WTC11 (cell line): ENCODE measurements around the gene ANKRD33B. TPM values are rescaled to one million over a fixed set of nuclear protein-coding genes. Genes with fewer than 3 reads are reported as not detected.

ENCODE experiments used
- ATAC-seq: fragments of 200-7000 bp; cut with Tn5 transposase; 2 replicates; pipeline ENCODE4 v1.10.0; 2021; ENCODE audit warnings: mild to moderate bottlenecking, moderate library complexity
- CTCF ChIA-PET: fragments of 300-600 bp; sonication (Branson Sonifier 250); formaldehyde crosslinking; loops from one replicate; lab custom pipeline; 2021; ENCODE audit warnings: antibody characterized with exemption; lab: Charles Lee
- POLR2A ChIA-PET: fragments of 350-600 bp; sonication (Branson Sonifier 250); formaldehyde crosslinking; loops from one replicate; lab custom pipeline; 2021; ENCODE audit warnings: antibody characterized with exemption; lab: Charles Lee
- DNase-seq: peaks from one replicate; pipeline ENCODE4 v3.0.0; 2021; ENCODE audit warnings: low spot score
- H3K27ac Mint-ChIP-seq: 2 replicates; pipeline ENCODE4 v1.8.0; 2021; ENCODE audit warnings: mixed read lengths
- H3K27me3 Mint-ChIP-seq: 2 replicates; pipeline ENCODE4 v1.8.0; 2021; ENCODE audit warnings: low read depth, mild to moderate bottlenecking, moderate library complexity, mixed read lengths
- H3K36me3 Mint-ChIP-seq: 2 replicates; pipeline ENCODE4 v1.8.0; 2021; ENCODE audit warnings: mixed read lengths
- H3K4me1 Mint-ChIP-seq: 2 replicates; pipeline ENCODE4 v1.8.0; 2022; ENCODE audit warnings: mixed read lengths
- H3K4me3 Mint-ChIP-seq: 2 replicates; pipeline ENCODE4 v1.8.0; 2021; ENCODE audit warnings: mild to moderate bottlenecking, moderate library complexity, mixed read lengths
- H3K9me3 Mint-ChIP-seq: 2 replicates; pipeline ENCODE4 v1.8.0; 2021; ENCODE audit warnings: mixed read lengths
- ATF1 ChIP-seq: sonication (generic); formaldehyde crosslinking; IDR thresholded peaks from 2 replicates; pipeline ENCODE4 v1.8.1; 2023; ENCODE audit warnings: mild to moderate bottlenecking, moderate library complexity, missing genetic modification reagents
- ATF3 ChIP-seq: sonication (generic); formaldehyde crosslinking; conservative IDR thresholded peaks from 2 replicates; pipeline ENCODE4 v1.8.1; 2022; ENCODE audit warnings: mild to moderate bottlenecking, missing genetic modification reagents
- ATF6 ChIP-seq: sonication (generic); formaldehyde crosslinking; IDR thresholded peaks from 2 replicates; pipeline ENCODE4 v1.8.1; 2023; ENCODE audit warnings: mild to moderate bottlenecking, missing genetic modification reagents
- CDX4 ChIP-seq: fragments of 250-450 bp; sonication (Bioruptor Pico); IDR thresholded peaks from 2 replicates; pipeline ENCODE4 v1.9.0; 2021; ENCODE audit warnings: moderate library complexity, mild to moderate bottlenecking, inconsistent platforms, borderline replicate concordance
- E2F1 ChIP-seq: sonication (generic); formaldehyde crosslinking; IDR thresholded peaks from 2 replicates; pipeline ENCODE4 v1.8.0; 2022; ENCODE audit warnings: mild to moderate bottlenecking, missing genetic modification reagents
- ERG ChIP-seq: fragments of 250-450 bp; sonication (Bioruptor Pico); IDR thresholded peaks from 2 replicates; pipeline ENCODE4 v1.8.0; 2021; ENCODE audit warnings: mild to moderate bottlenecking
- ETV6 ChIP-seq: sonication (generic); formaldehyde crosslinking; IDR thresholded peaks from 2 replicates; pipeline ENCODE4 v1.8.1; 2022; ENCODE audit warnings: mild to moderate bottlenecking, missing genetic modification reagents
- GTF2I ChIP-seq: fragments of 250-450 bp; sonication (Bioruptor Pico); conservative IDR thresholded peaks from 2 replicates; pipeline ENCODE4 v1.4.0; 2021; ENCODE audit warnings: mild to moderate bottlenecking
- HMGA2 ChIP-seq: fragments of 250-450 bp; sonication (Bioruptor Pico); IDR thresholded peaks from 2 replicates; pipeline ENCODE4 v1.4.0; 2021; ENCODE audit warnings: mild to moderate bottlenecking, moderate library complexity
- KAT7 ChIP-seq: sonication (generic); formaldehyde crosslinking; IDR thresholded peaks from 2 replicates; pipeline ENCODE4 v1.8.1; 2023; ENCODE audit warnings: missing genetic modification reagents, mild to moderate bottlenecking, borderline replicate concordance
- MAX ChIP-seq: sonication (generic); formaldehyde crosslinking; IDR thresholded peaks from 2 replicates; pipeline ENCODE4 v1.8.0; 2022; ENCODE audit warnings: mild to moderate bottlenecking, missing genetic modification reagents
- MLX ChIP-seq: sonication (generic); formaldehyde crosslinking; IDR thresholded peaks from 2 replicates; pipeline ENCODE4 v1.8.1; 2023; ENCODE audit warnings: mild to moderate bottlenecking, missing genetic modification reagents, moderate library complexity
- MYBL2 ChIP-seq: sonication (generic); formaldehyde crosslinking; IDR thresholded peaks from 2 replicates; pipeline ENCODE4 v1.8.1; 2023; ENCODE audit warnings: mild to moderate bottlenecking, moderate library complexity, missing genetic modification reagents
- NFATC4 ChIP-seq: fragments of 250-450 bp; sonication (Bioruptor Pico); IDR thresholded peaks from 2 replicates; pipeline ENCODE4 v1.9.0; 2021; ENCODE audit warnings: mild to moderate bottlenecking
- NFE2L1 ChIP-seq: sonication (generic); formaldehyde crosslinking; IDR thresholded peaks from 2 replicates; pipeline ENCODE4 v1.8.1; 2023; ENCODE audit warnings: missing genetic modification reagents
- NR2C2 ChIP-seq: sonication (generic); formaldehyde crosslinking; IDR thresholded peaks from 2 replicates; pipeline ENCODE4 v1.8.0; 2022; ENCODE audit warnings: mild to moderate bottlenecking, missing genetic modification reagents
- NR3C1 ChIP-seq: sonication (generic); formaldehyde crosslinking; conservative IDR thresholded peaks from 2 replicates; pipeline ENCODE4 v1.8.1; 2023; ENCODE audit warnings: low read depth, mild to moderate bottlenecking, missing genetic modification reagents
- OVOL2 ChIP-seq: fragments of 250-450 bp; sonication (Bioruptor Pico); IDR thresholded peaks from 2 replicates; pipeline ENCODE4 v1.9.0; 2021; ENCODE audit warnings: mild to moderate bottlenecking, borderline replicate concordance
- PREB ChIP-seq: sonication (generic); formaldehyde crosslinking; IDR thresholded peaks from 2 replicates; pipeline ENCODE4 v1.8.1; 2022; ENCODE audit warnings: mild to moderate bottlenecking, missing genetic modification reagents, moderate library complexity, borderline replicate concordance
- TEAD1 ChIP-seq: sonication (generic); formaldehyde crosslinking; IDR thresholded peaks from 2 replicates; pipeline ENCODE4 v1.8.0; 2022; ENCODE audit warnings: mild to moderate bottlenecking, missing genetic modification reagents
- ZBTB21 ChIP-seq: sonication (generic); formaldehyde crosslinking; IDR thresholded peaks from 2 replicates; pipeline ENCODE4 v1.8.1; 2023; ENCODE audit warnings: mild to moderate bottlenecking, missing genetic modification reagents, borderline replicate concordance
- ZNF219 ChIP-seq: sonication (generic); formaldehyde crosslinking; IDR thresholded peaks from 2 replicates; pipeline ENCODE4 v1.8.0; 2023; ENCODE audit warnings: missing genetic modification reagents, mild to moderate bottlenecking, borderline replicate concordance
- ZSCAN18 ChIP-seq: fragments of 250-450 bp; sonication (Bioruptor Pico); IDR thresholded peaks from 2 replicates; pipeline ENCODE4 v2.1.2; 2022; ENCODE audit warnings: mild to moderate bottlenecking, moderate library complexity
- total RNA-seq: library from RNA; stranded (reverse); gene quantifications from 3 replicates; pipeline ENCODE4 v1.2.3, GENCODE V29; 2021

The ANKRD33B gene
- total RNA-seq, 1 experiment from 2014 or later: 9.2 TPM

- TF ChIP-seq CDX4 (CRISPR knock-in tag) (no peak), PREB (CRISPR knock-in tag) (no peak), NFE2L1 (CRISPR knock-in tag) (no peak), TEAD1 (no peak)
Observed at GRCh38 chr5:10591159-10591558, 27.3 kb downstream of the ANKRD33B start (continued).

- no peak for TF ChIP-seq ZBTB21 (CRISPR knock-in tag)
- no peak for TF ChIP-seq MYBL2 (CRISPR knock-in tag)
- no peak for TF ChIP-seq GTF2I (CRISPR knock-in tag)
- no peak for TF ChIP-seq ERG (CRISPR knock-in tag)
- no peak for TF ChIP-seq ATF3 (CRISPR knock-in tag)
- TF ChIP-seq ATF6 (CRISPR knock-in tag): no peak
- no peak for TF ChIP-seq HMGA2 (CRISPR knock-in tag)
- no peak for TF ChIP-seq ZSCAN18 (CRISPR knock-in tag)
- Mint-ChIP-seq H3K27ac (no peak overlapping the region), H3K27me3 (no peaks in the 10 kb centered on the region; the same call in 1 of the 2 replicates), H3K36me3 (no peaks in the 10 kb centered on the region), H3K4me3 (no peak overlapping the region), H3K9me3 (peaks cover 14% of the 10 kb centered on the region), H3K4me1 (peaks cover 41% of the 10 kb centered on the region)
- no peak for DNase-seq
- ATAC-seq: no peak
- CTCF ChIA-PET: interaction anchor here (1.1 to 3.7 kb wide), 2 partner anchors 35 to 98 kb away, joined by 3 to 16 read pairs; no protein-coding TSS in a partner anchor
- POLR2A ChIA-PET: no interaction called here
Observed at GRCh38 chr5:10591966-10592365, 28.1 kb downstream of the ANKRD33B start.

- POLR2A ChIA-PET: interaction anchor here (0.9 kb wide), 1 partner anchor 42 kb away, joined by 4 read pairs; no protein-coding TSS in a partner anchor
- no peak overlapping the region for H3K27ac Mint-ChIP-seq
- ATAC-seq (no peak), DNase-seq (no peak)
- CTCF ChIA-PET: interaction anchor here (1.1 to 3.7 kb wide), 3 partner anchors 35 to 139 kb away, joined by 3 to 16 read pairs (median 5); no protein-coding TSS in a partner anchor
- H3K27me3 Mint-ChIP-seq: no peaks in the 10 kb centered on the region; the same call in 1 of the 2 replicates
- H3K4me1 Mint-ChIP-seq: peaks cover 41% of the 10 kb centered on the region
- H3K9me3 Mint-ChIP-seq: peaks cover 19% of the 10 kb centered on the region
- H3K4me3 Mint-ChIP-seq: no peak overlapping the region
- H3K36me3 Mint-ChIP-seq: no peaks in the 10 kb centered on the region
- no peak for TF ChIP-seq KAT7 (CRISPR knock-in tag)
- no peak for TF ChIP-seq OVOL2
- TF ChIP-seq ZNF219 (CRISPR knock-in tag): no peak
- no peak for TF ChIP-seq NR3C1
- no peak for TF ChIP-seq ERG (CRISPR knock-in tag)
- TF ChIP-seq E2F1 (CRISPR knock-in tag): no peak
- TF ChIP-seq NR2C2 (CRISPR knock-in tag): no peak
- TF ChIP-seq GTF2I (CRISPR knock-in tag): no peak
- TF ChIP-seq MAX (CRISPR knock-in tag): no peak
- TF ChIP-seq ETV6 (CRISPR knock-in tag): no peak
- TF ChIP-seq NFATC4 (CRISPR knock-in tag): no peak
- no peak for TF ChIP-seq ATF1 (CRISPR knock-in tag)
- no peak for TF ChIP-seq MLX (CRISPR knock-in tag)
Observed at GRCh38 chr5:10592601-10593000, 28.7 kb downstream of the ANKRD33B start.
